Neural progenitor cell (in vitro differentiated cells): Measurements from ENCODE around the gene ATP10D. TPM values are rescaled to one million over a fixed set of nuclear protein-coding genes. Genes with fewer than 3 reads are reported as not detected.
"Not testable (repeated sequence)": the region's sequence is repeated elsewhere in the genome, so short reads cannot be mapped to it uniquely, and the experiment has no call there.

Experiments used
- DNase-seq: peaks from one replicate; pipeline ENCODE4 v3.0.0-alpha.2; 2016; ENCODE audit warnings: low spot score
- H2AFZ ChIP-seq: fragments of 200-600 bp; sonication (generic); replicated peaks from 2 replicates; pipeline ENCODE4 v1.6.1; 2016; ENCODE audit warnings: antibody characterized with exemption
- H3F3A ChIP-seq: fragments of 200-600 bp; sonication (generic); 2 replicates; pipeline ENCODE4 v1.6.1; 2016; ENCODE audit warnings: antibody characterized with exemption, low read depth
- H3K27ac ChIP-seq: fragments of 200-600 bp; sonication (generic); 2 replicates; pipeline ENCODE4 v1.5.1; 2016; ENCODE audit warnings: mild to moderate bottlenecking
- H3K27me3 ChIP-seq: fragments of 200-600 bp; sonication (generic); 2 replicates; pipeline ENCODE4 v1.6.1; 2016; ENCODE audit warnings: mild to moderate bottlenecking, moderate library complexity
- H3K36me3 ChIP-seq: fragments of 200-600 bp; sonication (generic); 2 replicates; pipeline ENCODE4 v1.5.1; 2016
- H3K4me1 ChIP-seq: fragments of 200-600 bp; sonication (generic); 2 replicates; pipeline ENCODE4 v1.6.1; 2016; ENCODE audit warnings: mixed run types
- H3K4me2 ChIP-seq: fragments of 200-600 bp; sonication (generic); 2 replicates; pipeline ENCODE4 v1.6.1; 2016
- H3K4me3 ChIP-seq: fragments of 200-600 bp; sonication (generic); 2 replicates; pipeline ENCODE4 v1.5.1; 2016
- H3K79me2 ChIP-seq: fragments of 200-600 bp; sonication (generic); 2 replicates; pipeline ENCODE4 v1.6.1; 2016; ENCODE audit warnings: low read depth
- H3K9ac ChIP-seq: fragments of 200-600 bp; sonication (generic); 2 replicates; pipeline ENCODE4 v1.6.1; 2016
- H3K9me3 ChIP-seq: fragments of 200-600 bp; sonication (generic); 2 replicates; pipeline ENCODE4 v1.5.1; 2016; ENCODE audit warnings: low read depth
- H4K20me1 ChIP-seq: fragments of 200-600 bp; sonication (generic); 2 replicates; pipeline ENCODE4 v1.6.1; 2016; ENCODE audit warnings: low read depth
- H3K27ac Mint-ChIP-seq: 3 replicates; pipeline ENCODE4 v1.8.0; 2021; ENCODE audit warnings: mixed read lengths
- H3K27me3 Mint-ChIP-seq: 2 replicates; pipeline ENCODE4 v1.8.0; 2022; ENCODE audit warnings: low read depth, mild to moderate bottlenecking, inconsistent platforms, moderate library complexity, mixed read lengths; ENCODE audit not compliant: insufficient read depth
- H3K36me3 Mint-ChIP-seq: 3 replicates; pipeline ENCODE4 v1.8.0; 2021; ENCODE audit warnings: mixed read lengths
- H3K4me1 Mint-ChIP-seq: 3 replicates; pipeline ENCODE4 v1.8.0; 2021; ENCODE audit warnings: mixed read lengths
- H3K4me3 Mint-ChIP-seq: 3 replicates; pipeline ENCODE4 v1.8.0; 2021; ENCODE audit warnings: mild to moderate bottlenecking, moderate library complexity, mixed read lengths
- H3K9me3 Mint-ChIP-seq: 3 replicates; pipeline ENCODE4 v1.8.0; 2020; ENCODE audit warnings: mixed read lengths
- EZH2 ChIP-seq: fragments of 200-600 bp; sonication (generic); IDR thresholded peaks from 2 replicates; pipeline ENCODE4 v1.6.1; 2017; ENCODE audit warnings: antibody characterized with exemption, mild to moderate bottlenecking, moderate library complexity
- EZH2phosphoT487 ChIP-seq: fragments of 200-600 bp; sonication (generic); IDR thresholded peaks from 2 replicates; pipeline ENCODE4 v1.6.1; 2017; ENCODE audit warnings: antibody characterized with exemption
- total RNA-seq: library from RNA; depleted of rRNA; stranded (reverse); fragments of >200 nt; gene quantifications from 2 replicates; pipeline ENCODE4 v1.2.3, GENCODE V29; 2015; ENCODE audit warnings: low replicate concordance
- TF ChIP-seq, protein P1 (sequence below): fragments of 200-600 bp; sonication (generic); IDR thresholded peaks from 2 replicates; pipeline ENCODE4 v1.5.1; 2017; ENCODE audit warnings: antibody characterized with exemption, mild to moderate bottlenecking

ATP10D gene
- total RNA-seq, 1 donor from 2014 or later, result 8.1 TPM

DNA sequence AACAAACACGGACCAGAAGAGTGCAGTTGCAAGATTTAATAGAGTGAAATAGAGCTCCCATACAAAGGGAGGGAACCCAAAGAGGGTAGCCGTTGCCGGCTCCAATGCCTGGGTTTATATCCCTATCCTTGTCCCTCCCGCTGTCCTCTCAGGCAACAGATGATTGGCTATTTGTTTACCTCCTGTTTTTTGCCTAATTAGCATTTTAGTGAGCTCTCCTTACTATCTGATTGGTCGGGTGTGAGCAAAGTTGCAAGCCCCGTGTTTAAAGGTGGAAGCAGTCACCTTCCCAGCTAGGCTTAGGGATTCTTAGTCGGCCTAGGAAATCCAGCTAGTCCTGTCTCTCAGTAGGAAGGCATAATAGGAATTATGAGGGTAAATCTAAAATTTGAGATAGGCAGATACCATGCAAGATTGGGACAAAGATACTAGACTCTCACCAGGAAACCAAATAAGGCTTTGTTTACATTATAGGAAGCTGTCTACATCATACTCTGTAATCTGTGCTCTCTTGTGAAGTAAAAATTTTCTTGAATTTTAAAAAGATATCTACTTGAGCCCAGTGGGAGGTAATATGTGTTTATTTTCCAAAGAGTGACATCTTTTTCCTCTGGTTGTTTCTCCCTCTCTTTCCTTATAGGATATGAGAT, 65.9 kb downstream of the ATP10D start:
- H3K27me3 Mint-ChIP-seq, result peaks cover 2% of the 10 kb centered on the region
- no peaks in the 10 kb centered on the region for H3K36me3 ChIP-seq

DNA sequence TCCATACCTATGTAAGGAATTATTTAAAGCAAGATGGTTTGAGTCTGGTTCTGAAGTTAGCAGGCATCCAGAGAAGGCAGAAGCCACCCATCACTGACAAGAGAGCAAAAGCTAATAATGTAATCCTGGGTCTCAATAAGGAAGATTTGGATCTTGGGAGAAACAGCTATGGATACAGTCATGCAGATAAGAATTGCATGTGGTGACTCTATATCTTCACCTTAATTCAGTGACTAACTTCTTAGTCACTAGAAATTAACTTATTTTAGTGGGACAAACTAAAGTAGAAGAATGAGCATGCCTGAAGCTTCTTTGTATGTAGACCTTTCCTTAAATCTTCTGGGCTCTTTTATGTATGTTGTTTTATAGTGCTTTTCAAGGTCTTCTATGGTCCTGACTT, 66.6 kb downstream of the ATP10D start:
- H2AFZ ChIP-seq, result no peak overlapping the region
- no peak overlapping the region for H3K4me2 ChIP-seq
- no peaks in the 10 kb centered on the region for H3K4me1 ChIP-seq
- no peaks in the 10 kb centered on the region for H3K9me3 Mint-ChIP-seq
- peaks cover 2% of the 10 kb centered on the region for H3K27me3 Mint-ChIP-seq
- H3K36me3 Mint-ChIP-seq, result no peaks in the 10 kb centered on the region
- H3K9me3 ChIP-seq, result no peaks in the 10 kb centered on the region
- no peaks in the 10 kb centered on the region for H3K4me1 Mint-ChIP-seq
- H3K27ac ChIP-seq, result no peak overlapping the region
- no peak overlapping the region for H3K4me3 Mint-ChIP-seq
- no peak for DNase-seq
- TF ChIP-seq EZH2phosphoT487 (no peak), EZH2 (no peak)
- TF ChIP-seq, protein P1, sequence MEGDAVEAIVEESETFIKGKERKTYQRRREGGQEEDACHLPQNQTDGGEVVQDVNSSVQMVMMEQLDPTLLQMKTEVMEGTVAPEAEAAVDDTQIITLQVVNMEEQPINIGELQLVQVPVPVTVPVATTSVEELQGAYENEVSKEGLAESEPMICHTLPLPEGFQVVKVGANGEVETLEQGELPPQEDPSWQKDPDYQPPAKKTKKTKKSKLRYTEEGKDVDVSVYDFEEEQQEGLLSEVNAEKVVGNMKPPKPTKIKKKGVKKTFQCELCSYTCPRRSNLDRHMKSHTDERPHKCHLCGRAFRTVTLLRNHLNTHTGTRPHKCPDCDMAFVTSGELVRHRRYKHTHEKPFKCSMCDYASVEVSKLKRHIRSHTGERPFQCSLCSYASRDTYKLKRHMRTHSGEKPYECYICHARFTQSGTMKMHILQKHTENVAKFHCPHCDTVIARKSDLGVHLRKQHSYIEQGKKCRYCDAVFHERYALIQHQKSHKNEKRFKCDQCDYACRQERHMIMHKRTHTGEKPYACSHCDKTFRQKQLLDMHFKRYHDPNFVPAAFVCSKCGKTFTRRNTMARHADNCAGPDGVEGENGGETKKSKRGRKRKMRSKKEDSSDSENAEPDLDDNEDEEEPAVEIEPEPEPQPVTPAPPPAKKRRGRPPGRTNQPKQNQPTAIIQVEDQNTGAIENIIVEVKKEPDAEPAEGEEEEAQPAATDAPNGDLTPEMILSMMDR, result no peak
- no peak overlapping the region for H3K27ac Mint-ChIP-seq
- no peak overlapping the region for H3K9ac ChIP-seq
- H3K27me3 ChIP-seq, result no peaks in the 10 kb centered on the region
- no peaks in the 10 kb centered on the region for H3F3A ChIP-seq
- H4K20me1 ChIP-seq, result no peaks in the 10 kb centered on the region
- no peaks in the 10 kb centered on the region for H3K79me2 ChIP-seq
- no peaks in the 10 kb centered on the region for H3K36me3 ChIP-seq
- H3K4me3 ChIP-seq, result no peak overlapping the region

More for the DNA sequence above, 65.9 kb downstream of the ATP10D start:
- Histone ChIP-seq H3K4me3 (no peak overlapping the region), H3K27ac (no peak overlapping the region), H2AFZ (no peak overlapping the region), H3K4me2 (no peak overlapping the region), H3F3A (no peaks in the 10 kb centered on the region), H3K9ac (no peak overlapping the region), H3K27me3 (no peaks in the 10 kb centered on the region), H3K4me1 (no peaks in the 10 kb centered on the region), H3K79me2 (no peaks in the 10 kb centered on the region), H4K20me1 (no peaks in the 10 kb centered on the region), H3K9me3 (no peaks in the 10 kb centered on the region)
- Mint-ChIP-seq H3K4me1 (no peaks in the 10 kb centered on the region), H3K4me3 (no peak overlapping the region), H3K36me3 (peaks cover 2% of the 10 kb centered on the region), H3K9me3 (no peaks in the 10 kb centered on the region), H3K27ac (no peak overlapping the region)
- DNase-seq, result no peak
- TF ChIP-seq, protein P1, result no peak
- TF ChIP-seq EZH2phosphoT487 (no peak), EZH2 (no peak)

GRCh38 chr4:47553329-47554125, 68.5 kb downstream of the ATP10D start:
- no peaks in the 10 kb centered on the region for H3K4me1 ChIP-seq
- DNase-seq, result no peak
- H3K27ac ChIP-seq, result no peak overlapping the region
- H3K36me3 Mint-ChIP-seq, result no peaks in the 10 kb centered on the region
- H3K27me3 ChIP-seq, result no peaks in the 10 kb centered on the region
- no peak overlapping the region for H3K9ac ChIP-seq
- H3K79me2 ChIP-seq, result no peaks in the 10 kb centered on the region
- H3F3A ChIP-seq, result no peaks in the 10 kb centered on the region
- no peak for TF ChIP-seq EZH2phosphoT487
- TF ChIP-seq EZH2, result no peak
- TF ChIP-seq, protein P1, result no peak
- H3K4me1 Mint-ChIP-seq, result no peaks in the 10 kb centered on the region
- no peaks in the 10 kb centered on the region for H3K36me3 ChIP-seq
- no peak overlapping the region for H2AFZ ChIP-seq
- H4K20me1 ChIP-seq, result no peaks in the 10 kb centered on the region
- no peak overlapping the region for H3K4me2 ChIP-seq
- no peak overlapping the region for H3K4me3 ChIP-seq
- no peaks in the 10 kb centered on the region for H3K9me3 ChIP-seq
- no peaks in the 10 kb centered on the region for H3K9me3 Mint-ChIP-seq
- H3K27ac Mint-ChIP-seq, result no peak overlapping the region
- H3K27me3 Mint-ChIP-seq, result peaks cover 2% of the 10 kb centered on the region
- no peak overlapping the region for H3K4me3 Mint-ChIP-seq

GRCh38 chr4:47555920-47556319, 70.8 kb downstream of the ATP10D start:
- H3K36me3 Mint-ChIP-seq, H3K4me1 Mint-ChIP-seq: not testable (repeated sequence)

More at GRCh38 chr4:47555920-47556319, 70.8 kb downstream of the ATP10D start:
- H2AFZ ChIP-seq, H3K79me2 ChIP-seq, H3K9ac ChIP-seq, H3K4me2 ChIP-seq, H3K27me3 Mint-ChIP-seq, H3K4me1 ChIP-seq, H3K27ac Mint-ChIP-seq, H3K4me3 ChIP-seq, H3K9me3 Mint-ChIP-seq, H3K36me3 ChIP-seq, H3K4me3 Mint-ChIP-seq, H4K20me1 ChIP-seq, H3F3A ChIP-seq, H3K27me3 ChIP-seq, H3K27ac ChIP-seq, DNase-seq, H3K9me3 ChIP-seq: not testable (repeated sequence)
